Keratinocyte (primary cell): ENCODE measurements around the gene AADAT. TPM values are rescaled to one million over a fixed set of nuclear protein-coding genes. Genes with fewer than 3 reads are reported as not detected.
"Not testable (repeated sequence)": the region's sequence is repeated elsewhere in the genome, so short reads cannot be mapped to it uniquely, and the experiment has no call there.

Source experiments
- DNase-seq: peaks from one replicate; pipeline ENCODE4 v3.0.0-alpha.2; 2011; ENCODE audit warnings: low read depth, missing footprints, low spot score
- FAIRE-seq: peaks from 2 replicates; lab custom pipeline; 2011; peaks lifted over from hg19 to GRCh38; lab: Jason Lieb, UNC
- H2AFZ ChIP-seq: 2 replicates; pipeline ENCODE4 v1.6.0; 2012; ENCODE audit warnings: low read length, control low read depth, inconsistent platforms; ENCODE audit not compliant: control insufficient read depth
- H3K27ac ChIP-seq: 2 replicates; pipeline ENCODE4 v1.5.1; 2011; ENCODE audit warnings: low read length; ENCODE audit not compliant: control insufficient read depth, insufficient read depth
- H3K27me3 ChIP-seq: 3 replicates; pipeline ENCODE4 v1.6.0; 2011; ENCODE audit warnings: low read length; ENCODE audit not compliant: control insufficient read depth, insufficient read depth; ENCODE audit errors: extremely low read depth
- H3K36me3 ChIP-seq, 2 experiments: 2 replicates in 1 of 2; 3 replicates in 1 of 2; pipeline ENCODE4 v1.5.1; 2011; ENCODE audit warnings: low read length in 2 of 2, mild to moderate bottlenecking in 1 of 2; ENCODE audit not compliant: control insufficient read depth in 2 of 2, insufficient read depth in 2 of 2; ENCODE audit errors: extremely low read depth in 1 of 2
- H3K4me1 ChIP-seq: 3 replicates; pipeline ENCODE4 v1.5.1; 2011; ENCODE audit warnings: low read length; ENCODE audit not compliant: control insufficient read depth, insufficient read depth; ENCODE audit errors: extremely low read depth
- H3K4me2 ChIP-seq: 3 replicates; pipeline ENCODE4 v1.6.0; 2011; ENCODE audit warnings: low read depth, low read length; ENCODE audit not compliant: control insufficient read depth, insufficient read depth; ENCODE audit errors: extremely low read depth
- H3K4me3 ChIP-seq, 3 experiments: fragments of 200-600 bp in 1 of 3; sonication (generic) in 1 of 3; 2 replicates in 2 of 3; 3 replicates in 1 of 3; pipeline ENCODE4 v1.5.1; 2011 to 2016; ENCODE audit warnings: low read length in 3 of 3, mild to moderate bottlenecking in 3 of 3, control low read depth in 2 of 3, inconsistent platforms in 1 of 3, low read depth in 1 of 3, mixed read lengths in 1 of 3, mixed run types in 1 of 3, moderate library complexity in 1 of 3; ENCODE audit not compliant: control insufficient read depth in 2 of 3, insufficient read depth in 2 of 3; ENCODE audit errors: extremely low read depth in 1 of 3
- H3K79me2 ChIP-seq: 2 replicates; pipeline ENCODE4 v1.6.0; 2012; ENCODE audit warnings: low read length; ENCODE audit not compliant: control insufficient read depth, insufficient read depth
- H3K9ac ChIP-seq: 3 replicates; pipeline ENCODE4 v1.6.0; 2011; ENCODE audit warnings: low read length; ENCODE audit not compliant: control insufficient read depth, insufficient read depth; ENCODE audit errors: extremely low read depth
- H3K9me1 ChIP-seq: 3 replicates; pipeline ENCODE4 v1.6.0; 2011; ENCODE audit warnings: low read length; ENCODE audit not compliant: control insufficient read depth, insufficient read depth; ENCODE audit errors: extremely low read depth
- H3K9me3 ChIP-seq: 2 replicates; pipeline ENCODE4 v1.5.1; 2012; ENCODE audit warnings: low read depth, low read length; ENCODE audit not compliant: control insufficient read depth
- H4K20me1 ChIP-seq: 3 replicates; pipeline ENCODE4 v1.6.0; 2011; ENCODE audit warnings: low read length; ENCODE audit not compliant: control insufficient read depth, insufficient read depth; ENCODE audit errors: extremely low read depth
- CTCF ChIP-seq, 3 experiments: IDR thresholded peaks in 1 of 3; conservative IDR thresholded peaks in 1 of 3; optimal IDR thresholded peaks in 1 of 3; 2 replicates in 2 of 3; 3 replicates in 1 of 3; pipeline versions ENCODE3 to v1.5.1; 2011; ENCODE audit warnings: low read length in 3 of 3, mild to moderate bottlenecking in 3 of 3, moderate library complexity in 2 of 3, control low read depth in 1 of 3, inconsistent platforms in 1 of 3; ENCODE audit not compliant: insufficient read depth in 2 of 3; ENCODE audit errors: extremely low read depth in 1 of 3
- EZH2 ChIP-seq: IDR thresholded peaks from one replicate; pipeline ENCODE4 v1.6.1; 2012; ENCODE audit warnings: inconsistent platforms, mild to moderate bottlenecking, low read length, moderate library complexity
- dilution Hi-C: fragments of 300-500 bp; cut with MboI; formaldehyde crosslinking; loops from one replicate; pipeline ENCODE4 v1.7.0; 2020; ENCODE audit warnings: low sequenced_read_pairs; ENCODE audit not compliant: extremely low pct_ligation_motif_present
- polyA plus RNA-seq, 5 experiments: library from polyadenylated mRNA; depleted of rRNA in 3 of 5; stranded (reverse) in 3 of 5; stranded (forward) in 1 of 5; unstranded in 1 of 5; fragments of >200 nt; gene quantifications; 1 replicate in 1 of 5; 2 replicates in 3 of 5; 3 replicates in 1 of 5; pipeline versions ENCODE4 v1.2.1 to v1.2.3, GENCODE V29; 2011 to 2012; ENCODE audit warnings: missing spikeins in 2 of 5, low read depth in 1 of 5, low replicate concordance in 1 of 5

AADAT gene
- polyA plus RNA-seq, 1 donor (not counting 4 experiments of a cell fraction or from before 2014, with no cell fraction given): 5.2 TPM

DNA sequence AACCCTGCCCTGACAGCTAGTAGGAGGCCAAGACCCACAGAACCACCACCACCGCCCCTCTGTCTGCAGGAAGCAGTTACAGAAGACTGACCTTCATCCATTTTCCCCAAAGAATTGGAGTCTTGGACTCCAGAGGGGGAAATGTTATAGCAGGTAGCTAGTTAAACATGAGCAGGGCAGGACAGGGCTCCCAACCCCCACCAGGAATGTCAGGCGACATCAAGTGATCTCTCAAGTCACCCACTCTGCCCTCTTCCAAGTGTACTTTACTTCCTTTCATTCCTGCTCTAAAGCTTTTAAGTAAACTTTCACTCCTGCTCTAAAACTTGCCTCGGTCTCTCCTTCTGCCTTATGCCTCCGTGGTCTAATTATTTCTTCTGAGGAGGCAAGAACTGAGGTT is 17.1 kb upstream of the AADAT start:
- Histone ChIP-seq H3K4me3 (no peak overlapping the region), H3K9me1 (no peaks in the 10 kb centered on the region), H3K27ac (no peak overlapping the region), H3K9ac (no peak overlapping the region), H3K36me3 (no peaks in the 10 kb centered on the region), H3K4me2 (no peak overlapping the region), H3K9me3 (no peaks in the 10 kb centered on the region), H3K79me2 (no peaks in the 10 kb centered on the region), H3K27me3 (no peaks in the 10 kb centered on the region), H3K4me1 (no peaks in the 10 kb centered on the region), H2AFZ (no peak overlapping the region), H4K20me1 (no peaks in the 10 kb centered on the region)
- no peak for DNase-seq
- TF ChIP-seq EZH2 (no peak), CTCF (optimal IDR thresholded peaks at IDR 0.05 in 1 of 3, IDR thresholded peaks at IDR 0.05 in 1 of 3, conservative IDR thresholded peaks at IDR 0.05 in 1 of 3; ENCODE audit: extremely low read depth in 1 of 3, insufficient read depth in 2 of 3, low read length in 3 of 3) (no peak)
- FAIRE-seq: no peak
- dilution Hi-C loops: no loop called here

DNA sequence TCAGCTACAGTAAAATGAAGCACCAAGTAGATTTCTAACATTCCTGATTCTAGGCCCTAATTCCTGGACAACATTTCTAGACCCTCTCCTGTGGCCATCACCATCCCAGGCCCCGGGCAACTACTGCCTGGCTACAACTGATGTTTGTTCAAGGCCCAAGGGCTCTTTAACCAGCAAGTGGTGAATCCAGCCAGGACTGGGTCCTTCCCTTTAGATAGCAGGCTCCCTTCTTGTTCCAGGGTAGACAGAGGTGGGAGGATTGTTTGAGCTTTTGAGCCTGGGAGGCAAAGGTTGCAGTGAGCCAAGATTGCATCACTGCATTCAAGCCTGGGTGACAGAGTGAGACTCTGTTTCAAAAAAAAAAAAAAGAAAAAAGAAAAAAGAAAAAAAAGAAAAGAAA is 12.7 kb upstream of the AADAT start:
- TF ChIP-seq EZH2 (no peak), CTCF (optimal IDR thresholded peaks at IDR 0.05 in 1 of 3, IDR thresholded peaks at IDR 0.05 in 1 of 3, conservative IDR thresholded peaks at IDR 0.05 in 1 of 3; ENCODE audit: extremely low read depth in 1 of 3, insufficient read depth in 2 of 3, low read length in 3 of 3) (no peak)
- no peaks in the 10 kb centered on the region for H3K27me3 ChIP-seq
- no peaks in the 10 kb centered on the region for H3K9me3 ChIP-seq
- no peaks in the 10 kb centered on the region for H3K9me1 ChIP-seq
- no peak for FAIRE-seq
- no peaks in the 10 kb centered on the region for H3K36me3 ChIP-seq
- H3K4me3 ChIP-seq: no peak overlapping the region
- H2AFZ ChIP-seq: no peak overlapping the region
- no peaks in the 10 kb centered on the region for H4K20me1 ChIP-seq
- H3K27ac ChIP-seq: no peak overlapping the region
- H3K4me2 ChIP-seq: no peak overlapping the region
- H3K79me2 ChIP-seq: no peaks in the 10 kb centered on the region
- no peak overlapping the region for H3K9ac ChIP-seq
- no peak for DNase-seq
- no peaks in the 10 kb centered on the region for H3K4me1 ChIP-seq
- dilution Hi-C loops: no loop called here

DNA sequence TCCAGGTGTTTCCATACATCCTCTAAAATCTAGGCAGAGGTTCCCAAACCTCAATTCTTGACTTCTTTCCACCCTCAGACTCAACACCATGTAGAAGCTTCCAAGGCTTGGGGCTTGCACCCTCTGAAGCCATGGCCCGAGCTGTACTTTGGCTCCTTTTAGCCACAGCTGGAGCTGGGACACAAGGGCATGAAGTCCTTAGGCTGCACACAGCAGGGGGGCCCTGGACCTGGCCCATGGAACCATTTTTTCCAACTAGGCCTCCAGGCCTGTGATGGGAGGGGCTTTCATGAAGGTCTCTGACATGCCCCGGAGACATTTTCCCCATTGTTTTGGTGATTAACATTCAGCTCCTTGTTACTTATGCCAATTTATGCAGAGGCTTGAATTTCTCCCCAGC is 8.4 kb upstream of the AADAT start:
- H3K79me2 ChIP-seq, H3K9ac ChIP-seq, H4K20me1 ChIP-seq, H3K4me2 ChIP-seq, H3K4me3 ChIP-seq, H3K9me1 ChIP-seq, H3K27me3 ChIP-seq, FAIRE-seq, dilution Hi-C loops, DNase-seq, H3K9me3 ChIP-seq, H3K27ac ChIP-seq, H3K36me3 ChIP-seq, H2AFZ ChIP-seq, H3K4me1 ChIP-seq: not testable (repeated sequence)
